Mesothelial cell of epicardium (in vitro differentiated cells): Measurements from ENCODE around the gene ATP7A. TPM values are rescaled to one million over a fixed set of nuclear protein-coding genes. Genes with fewer than 3 reads are reported as not detected.
"Not testable (repeated sequence)": the region's sequence is repeated elsewhere in the genome, so short reads cannot be mapped to it uniquely, and the experiment has no call there.

ENCODE experiments used
- DNase-seq, 2 experiments: peaks; one replicate each; pipeline ENCODE4 v3.0.0; 2021; ENCODE audit warnings: low spot score in 2 of 2; ENCODE audit not compliant: unreplicated experiment in 2 of 2
- H3K27ac Mint-ChIP-seq: 2 replicates; pipeline ENCODE4 v1.8.0; 2021; ENCODE audit warnings: mixed read lengths
- H3K27me3 Mint-ChIP-seq: 2 replicates; pipeline ENCODE4 v1.8.0; 2021; ENCODE audit warnings: low read depth, mixed read lengths
- H3K36me3 Mint-ChIP-seq: 2 replicates; pipeline ENCODE4 v1.8.0; 2021; ENCODE audit warnings: mixed read lengths
- H3K4me1 Mint-ChIP-seq: 2 replicates; pipeline ENCODE4 v1.8.0; 2021; ENCODE audit warnings: mixed read lengths
- H3K4me3 Mint-ChIP-seq: 2 replicates; pipeline ENCODE4 v1.8.0; 2021; ENCODE audit warnings: mild to moderate bottlenecking, moderate library complexity, mixed read lengths
- H3K9me3 Mint-ChIP-seq: 2 replicates; pipeline ENCODE4 v1.8.0; 2021; ENCODE audit warnings: mixed read lengths
- total RNA-seq: library from RNA; stranded (reverse); gene quantifications from 3 replicates; pipeline ENCODE4 v1.2.1, GENCODE V29; 2021
- TF ChIP-seq, protein P1 (sequence below): fragments of 200-600 bp; sonication (generic); IDR thresholded peaks from one replicate; pipeline ENCODE4 v1.5.0; 2021; ENCODE audit warnings: antibody characterized with exemption; ENCODE audit not compliant: unreplicated experiment

Gene ATP7A
- total RNA-seq = 17.4 to 18.2 TPM (median 18.1 TPM) in 3 replicates

DNA sequence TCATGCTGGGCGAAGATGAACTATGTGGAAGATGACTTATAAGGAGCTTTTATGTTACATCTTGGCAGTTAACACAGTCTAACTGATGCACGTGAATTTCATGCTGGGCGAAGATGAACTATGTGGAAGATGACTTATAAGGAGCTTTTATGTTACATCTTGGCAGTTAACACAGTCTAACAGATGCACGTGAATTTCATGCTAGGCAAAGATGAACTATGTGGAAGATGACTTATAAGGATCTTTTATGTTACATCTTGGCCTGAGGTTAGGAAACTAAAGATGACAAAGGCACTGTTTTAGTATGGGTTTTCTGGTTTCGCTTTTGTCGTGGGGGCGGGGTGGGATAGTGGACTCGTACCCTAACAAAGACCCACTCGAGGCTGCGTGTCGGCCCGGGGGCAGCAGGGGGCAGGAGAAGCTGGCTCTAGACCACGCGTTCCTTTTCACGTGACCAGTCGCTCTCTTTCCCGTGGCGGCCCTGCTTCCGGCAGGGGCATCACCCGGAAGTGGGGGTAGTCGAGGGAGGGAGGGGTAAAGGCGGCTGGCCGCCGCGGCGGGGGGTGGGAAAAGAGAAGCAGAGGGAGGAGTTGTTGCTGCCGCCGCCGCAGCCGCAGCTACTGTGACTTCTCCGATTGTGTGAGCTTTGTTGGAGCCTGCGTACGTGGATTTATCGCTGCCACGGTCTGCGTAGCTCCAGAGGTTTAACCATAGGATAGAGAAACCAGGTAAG lies at the start of gene ATP7A:
Gene ATP7A, plus strand, starts transcription at position 586 of the 733 bp plus-strand sequence. CDS start 60,949 bp downstream, outside the sequence.
- DNase-seq = peak; percentile 58 to 71
- Mint-ChIP-seq H3K27me3 (no peaks in the 10 kb centered on the region), H3K27ac (peak within 1 kb of the TSS; percentile 96), H3K4me1 (peaks cover 12% of the 10 kb centered on the region), H3K4me3 (peak within 1 kb of the TSS; percentile 89), H3K36me3 (no peaks in the 10 kb centered on the region), H3K9me3 (peaks cover 3% of the 10 kb centered on the region)
- TF ChIP-seq, protein P1, sequence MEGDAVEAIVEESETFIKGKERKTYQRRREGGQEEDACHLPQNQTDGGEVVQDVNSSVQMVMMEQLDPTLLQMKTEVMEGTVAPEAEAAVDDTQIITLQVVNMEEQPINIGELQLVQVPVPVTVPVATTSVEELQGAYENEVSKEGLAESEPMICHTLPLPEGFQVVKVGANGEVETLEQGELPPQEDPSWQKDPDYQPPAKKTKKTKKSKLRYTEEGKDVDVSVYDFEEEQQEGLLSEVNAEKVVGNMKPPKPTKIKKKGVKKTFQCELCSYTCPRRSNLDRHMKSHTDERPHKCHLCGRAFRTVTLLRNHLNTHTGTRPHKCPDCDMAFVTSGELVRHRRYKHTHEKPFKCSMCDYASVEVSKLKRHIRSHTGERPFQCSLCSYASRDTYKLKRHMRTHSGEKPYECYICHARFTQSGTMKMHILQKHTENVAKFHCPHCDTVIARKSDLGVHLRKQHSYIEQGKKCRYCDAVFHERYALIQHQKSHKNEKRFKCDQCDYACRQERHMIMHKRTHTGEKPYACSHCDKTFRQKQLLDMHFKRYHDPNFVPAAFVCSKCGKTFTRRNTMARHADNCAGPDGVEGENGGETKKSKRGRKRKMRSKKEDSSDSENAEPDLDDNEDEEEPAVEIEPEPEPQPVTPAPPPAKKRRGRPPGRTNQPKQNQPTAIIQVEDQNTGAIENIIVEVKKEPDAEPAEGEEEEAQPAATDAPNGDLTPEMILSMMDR = no peak

DNA sequence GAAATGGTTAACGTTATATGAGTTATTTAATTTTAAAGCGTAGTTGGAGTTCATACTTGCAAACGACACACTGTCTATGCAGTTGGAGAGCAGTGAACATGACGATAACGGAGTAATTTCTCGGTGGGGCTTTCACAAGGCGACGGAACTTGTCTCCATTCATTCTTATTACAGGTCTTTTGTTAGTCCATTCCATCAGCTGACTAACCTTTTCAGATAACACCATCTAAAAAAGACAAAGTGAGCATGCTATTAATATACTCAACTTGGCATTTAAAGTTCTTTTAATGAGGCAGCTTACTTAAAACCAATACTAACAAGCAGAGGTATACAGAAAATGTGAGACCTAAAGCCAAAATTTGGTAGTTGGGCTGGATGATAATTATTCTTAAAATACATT lies 35.1 kb upstream of the ATP7A start:
- TF ChIP-seq, protein P1 = no peak
- Mint-ChIP-seq H3K9me3 (peaks cover 7% of the 10 kb centered on the region), H3K36me3 (peaks cover 22% of the 10 kb centered on the region), H3K27ac (no peak overlapping the region), H3K4me3 (no peak overlapping the region), H3K27me3 (no peaks in the 10 kb centered on the region), H3K4me1 (no peaks in the 10 kb centered on the region)
- DNase-seq = no peak

DNA sequence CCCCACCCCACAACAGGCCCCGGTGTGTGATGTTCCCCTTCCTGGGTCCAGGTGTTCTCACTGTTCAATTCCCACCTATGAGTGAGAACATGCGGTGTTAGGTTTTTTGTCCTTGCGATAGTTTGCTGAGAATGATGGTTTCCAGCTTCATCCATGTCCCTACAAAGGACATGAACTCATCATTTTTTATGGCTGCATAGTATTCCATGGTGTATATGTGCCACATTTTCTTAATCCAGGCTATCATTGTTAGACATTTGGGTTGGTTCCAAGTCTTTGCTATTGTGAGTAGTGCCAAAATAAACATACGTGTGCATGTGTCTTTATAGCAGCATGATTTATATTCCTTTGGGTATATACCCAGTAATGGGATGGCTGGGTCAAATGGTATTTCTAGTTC lies 29.1 kb upstream of the ATP7A start:
- H3K27ac Mint-ChIP-seq, H3K36me3 Mint-ChIP-seq, H3K27me3 Mint-ChIP-seq, H3K9me3 Mint-ChIP-seq, H3K4me1 Mint-ChIP-seq, DNase-seq, H3K4me3 Mint-ChIP-seq: not testable (repeated sequence)

DNA sequence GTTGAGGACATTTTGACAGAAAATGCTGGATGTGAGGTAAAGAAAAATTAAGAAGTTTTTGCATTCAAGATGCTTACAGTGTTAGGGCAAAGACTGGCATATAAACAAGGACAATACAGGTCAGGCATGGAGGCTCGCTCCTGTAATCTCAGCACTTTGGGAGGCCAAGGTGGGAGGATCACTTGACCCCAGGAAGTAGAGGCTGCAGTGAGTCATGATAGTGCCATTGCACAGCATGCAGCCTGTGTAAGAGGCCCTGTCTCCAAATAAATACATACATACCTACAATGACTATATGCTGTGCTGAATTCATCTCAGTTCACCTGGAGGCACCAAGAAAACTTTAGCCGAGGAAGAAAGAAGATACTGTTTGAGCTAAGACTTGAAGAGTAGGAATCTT lies 17.6 kb upstream of the ATP7A start:
- Mint-ChIP-seq H3K27me3 (no peaks in the 10 kb centered on the region), H3K4me1 (peaks cover 15% of the 10 kb centered on the region), H3K36me3 (peaks cover 8% of the 10 kb centered on the region), H3K9me3 (peaks cover 23% of the 10 kb centered on the region), H3K27ac (no peak overlapping the region), H3K4me3 (no peak overlapping the region)
- TF ChIP-seq, protein P1 = no peak
- no peak for DNase-seq

DNA sequence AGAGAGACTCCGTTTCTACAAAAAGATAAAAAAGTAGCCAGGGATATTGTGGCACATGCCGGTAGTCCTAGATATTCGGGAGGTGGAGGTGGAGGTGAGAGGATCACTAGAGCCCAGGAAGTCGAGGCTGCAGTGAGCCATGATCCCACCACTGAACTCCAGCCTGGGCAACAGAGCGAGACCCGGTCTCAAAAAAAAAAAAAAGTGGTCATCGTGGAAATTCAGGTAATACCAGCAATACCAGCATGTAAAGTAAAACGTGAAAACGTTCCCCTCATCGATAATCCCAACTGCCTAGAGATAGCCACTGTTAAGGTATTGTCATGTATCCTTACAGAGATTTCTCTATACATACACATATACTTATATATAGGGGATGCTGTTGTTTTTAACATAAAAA lies 16.8 kb upstream of the ATP7A start:
- TF ChIP-seq, protein P1 = no peak
- Mint-ChIP-seq H3K4me1 (peaks cover 15% of the 10 kb centered on the region), H3K36me3 (peaks cover 8% of the 10 kb centered on the region), H3K27me3 (no peaks in the 10 kb centered on the region), H3K9me3 (peaks cover 23% of the 10 kb centered on the region), H3K27ac (no peak overlapping the region), H3K4me3 (no peak overlapping the region)
- DNase-seq = no peak

DNA sequence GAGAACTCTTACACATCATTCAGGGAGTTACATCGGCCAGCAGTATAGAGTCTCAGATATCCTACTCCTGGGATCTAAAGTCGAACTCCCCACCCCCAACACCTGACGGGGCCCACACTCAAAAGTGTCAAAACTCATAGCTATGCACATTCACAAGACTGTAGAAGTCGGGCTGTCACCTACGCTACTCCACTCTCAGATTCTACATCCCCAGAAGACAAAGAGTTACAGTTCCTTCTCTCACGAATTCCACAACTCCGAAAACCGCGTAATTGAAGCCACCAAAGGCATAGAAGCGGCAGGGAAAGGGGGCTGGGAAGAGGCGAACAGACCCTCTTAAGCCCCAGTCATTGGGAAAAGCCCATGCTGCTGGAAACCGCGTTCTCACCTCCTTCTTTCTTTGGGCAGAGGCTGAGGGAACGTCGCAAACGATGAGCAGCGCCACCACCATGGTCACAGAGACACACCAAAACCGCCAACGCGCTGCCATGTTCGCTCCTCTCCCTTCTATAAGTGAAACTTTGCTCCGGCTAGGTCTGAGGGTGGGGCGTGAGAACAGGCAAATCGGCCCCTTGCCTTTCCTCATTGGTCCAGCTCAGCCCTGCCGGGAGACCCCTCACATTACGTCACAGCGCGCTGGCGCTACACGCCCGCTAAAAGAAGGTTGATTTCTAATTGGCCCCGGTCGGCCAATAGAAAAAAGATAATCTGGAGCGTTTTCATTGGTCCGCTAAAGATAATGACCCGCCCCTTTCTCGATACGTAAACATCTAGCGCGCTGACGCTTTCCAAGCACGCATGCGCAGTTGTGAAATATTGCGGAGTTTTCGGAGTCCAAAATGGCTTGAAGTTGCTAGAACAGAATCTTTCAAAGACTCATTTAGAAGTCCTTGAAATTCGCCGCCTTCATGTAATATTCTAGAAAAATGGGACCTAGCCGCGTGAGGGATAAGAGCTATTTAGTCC lies 15.3 kb upstream of the ATP7A start, which contains the start of gene MAGT1:
Gene MAGT1, minus strand, starts transcription at position 515 of the 966 bp plus-strand sequence. Its CDS starts 25 bp downstream, at position 490.
- DNase-seq = peak; percentile 77 to 82
- TF ChIP-seq, protein P1 = no peak
- no peaks in the 10 kb centered on the region for H3K27me3 Mint-ChIP-seq
- peaks cover 22% of the 10 kb centered on the region for H3K9me3 Mint-ChIP-seq
- H3K4me3 Mint-ChIP-seq = peak within 1 kb of the TSS; percentile 91
- peak within 1 kb of the TSS; percentile 100 for H3K27ac Mint-ChIP-seq
- H3K4me1 Mint-ChIP-seq = peaks cover 16% of the 10 kb centered on the region
- H3K36me3 Mint-ChIP-seq = peaks cover 3% of the 10 kb centered on the region
